AG04449 (cell line): ENCODE results near the gene SDCCAG8.

Source experiments
- CTCF ChIA-PET: fragments of 350-600 bp; formaldehyde crosslinking; extraction: SDS; loops from one replicate; lab custom pipeline; 2021; ENCODE audit warnings: antibody characterized with exemption; lab: Yijun Ruan, JAX
- POLR2A ChIA-PET: fragments of 400-600, 350-600 bp; formaldehyde crosslinking; extraction: SDS; loops from one replicate; lab custom pipeline; 2020; ENCODE audit warnings: antibody characterized with exemption, inconsistent platforms; lab: Yijun Ruan, JAX
- DNase-seq: peaks from one replicate; pipeline ENCODE4 v3.0.0-alpha.2; 2010; ENCODE audit warnings: low read depth, low spot score
- H3K4me3 ChIP-seq: 2 replicates; pipeline ENCODE4 v1.5.1; 2011; ENCODE audit warnings: low read depth, mild to moderate bottlenecking, control low read depth, low read length
- CTCF ChIP-seq: IDR thresholded peaks from one replicate; pipeline ENCODE4 v1.5.1; 2011; ENCODE audit warnings: mild to moderate bottlenecking, moderate library complexity, low read length, control low read depth, inconsistent platforms; ENCODE audit not compliant: insufficient read depth; ENCODE audit errors: missing control alignments

The SDCCAG8 gene

GRCh38 chr1:243489681-243490546 lies 234.1 kb downstream of the SDCCAG8 start:
- CTCF ChIA-PET, result no interaction called here
- no peak overlapping the region for H3K4me3 ChIP-seq
- POLR2A ChIA-PET, result interaction anchor here (0.6 kb wide), 1 partner anchor 11 kb away, joined by 3 read pairs; no protein-coding TSS in a partner anchor

GRCh38 chr1:243490748-243491686 lies 235.2 kb downstream of the SDCCAG8 start:
- H3K4me3 ChIP-seq, result no peak overlapping the region
- no peak for TF ChIP-seq CTCF
- ChIA-PET POLR2A (no interaction called here), CTCF (interaction anchor here (1.3 kb wide), 1 partner anchor 15 kb away, joined by 4 read pairs; no protein-coding TSS in a partner anchor)
- DNase-seq, result peak; percentile 45

More at GRCh38 chr1:243489681-243490546, 234.1 kb downstream of the SDCCAG8 start:
- no peak for DNase-seq
- TF ChIP-seq CTCF, result no peak

DNA sequence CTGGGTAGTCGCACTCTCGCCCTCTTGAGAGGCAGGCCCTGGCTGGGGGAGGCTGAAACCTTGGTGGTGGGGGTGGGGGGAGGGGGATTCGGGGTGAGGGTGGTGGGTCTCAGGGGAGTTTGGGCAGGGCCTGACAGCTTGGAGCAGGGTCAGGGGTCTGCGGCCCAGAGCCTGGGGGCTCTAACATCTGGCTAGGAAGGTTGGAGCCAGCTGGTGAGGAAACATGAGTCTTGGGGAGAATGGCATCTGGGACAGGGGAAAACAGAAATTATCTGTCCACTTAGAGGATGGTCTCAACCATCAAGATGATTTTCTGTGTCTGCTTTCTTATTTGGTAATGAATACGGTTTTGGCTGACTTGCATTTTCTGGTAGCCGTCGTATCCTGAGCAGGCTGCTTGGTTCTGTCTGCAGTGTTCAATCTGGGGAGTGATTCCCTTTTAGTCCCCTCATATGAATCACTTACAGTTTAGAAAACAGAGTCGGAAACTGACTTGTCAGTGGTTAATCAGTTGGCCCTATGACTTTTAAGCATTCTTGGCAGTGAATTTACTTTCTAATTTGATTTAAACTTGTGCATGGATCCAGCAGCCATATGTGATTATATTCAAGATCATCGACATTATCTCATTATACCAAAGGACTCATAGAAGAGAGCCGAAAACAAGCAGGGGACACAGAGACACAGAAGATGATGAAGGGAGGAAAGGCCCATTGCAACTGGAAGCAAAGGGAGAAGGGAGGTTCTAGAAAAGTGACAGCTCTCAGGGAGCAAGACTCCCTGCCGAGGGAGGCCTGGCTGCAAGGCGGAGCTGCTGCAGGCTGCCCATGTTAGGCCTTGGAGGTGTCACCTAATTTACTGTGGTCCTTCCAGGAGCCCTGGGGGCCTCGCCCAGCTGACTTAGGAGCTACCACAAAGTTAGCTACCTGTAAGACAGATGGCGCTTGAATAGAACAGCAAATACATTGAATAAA lies 237.6 kb downstream of the SDCCAG8 start:
- ChIA-PET CTCF (interaction anchor here (1.2 to 1.4 kb wide), 2 partner anchors 17 kb away, joined by 3 read pairs; no protein-coding TSS in a partner anchor), POLR2A (no interaction called here)
- no peak for TF ChIP-seq CTCF
- H3K4me3 ChIP-seq, result no peak overlapping the region
- no peak for DNase-seq

DNA sequence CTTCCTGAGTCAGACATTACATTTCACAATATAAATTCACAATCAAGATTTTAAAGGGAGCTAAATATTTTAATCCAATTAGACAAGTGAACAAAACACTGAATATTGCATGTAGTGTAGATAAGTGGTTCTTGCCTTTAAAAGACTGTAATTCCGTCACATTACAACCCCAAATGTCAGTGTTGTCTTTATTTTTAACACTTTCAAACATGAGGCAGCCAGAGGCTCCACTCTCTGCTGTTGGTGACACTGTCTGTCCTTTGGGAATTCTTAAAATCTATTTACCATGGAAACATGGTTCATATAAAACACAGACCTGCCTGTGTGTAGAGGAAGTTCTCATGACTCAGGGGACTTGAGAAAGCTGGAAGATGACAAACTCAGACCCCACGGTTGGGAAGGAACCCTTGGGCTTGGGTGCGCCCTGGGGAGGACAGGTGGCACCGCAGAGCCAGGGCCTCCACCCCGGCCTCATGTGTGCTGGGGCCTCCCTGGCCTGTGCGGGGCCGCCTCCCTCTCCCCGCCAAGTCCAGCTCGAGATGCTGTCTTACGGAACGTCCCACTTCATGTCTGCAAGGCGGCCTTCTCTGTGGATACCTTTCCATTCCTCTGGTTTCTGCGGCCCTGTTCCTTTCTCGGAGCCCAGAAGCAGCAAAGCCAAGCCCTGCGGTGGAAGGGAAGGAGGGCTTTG lies 239.0 kb downstream of the SDCCAG8 start:
- TF ChIP-seq CTCF, result no peak
- no peak overlapping the region for H3K4me3 ChIP-seq
- CTCF ChIA-PET, result interaction anchor here (1.2 to 1.3 kb wide), 2 partner anchors 10 to 16 kb away, joined by 3 read pairs; no protein-coding TSS in a partner anchor
- POLR2A ChIA-PET, result no interaction called here
- DNase-seq, result no peak
